ENCODE measurements around the gene TCF7.

TCF7 gene

DNA sequence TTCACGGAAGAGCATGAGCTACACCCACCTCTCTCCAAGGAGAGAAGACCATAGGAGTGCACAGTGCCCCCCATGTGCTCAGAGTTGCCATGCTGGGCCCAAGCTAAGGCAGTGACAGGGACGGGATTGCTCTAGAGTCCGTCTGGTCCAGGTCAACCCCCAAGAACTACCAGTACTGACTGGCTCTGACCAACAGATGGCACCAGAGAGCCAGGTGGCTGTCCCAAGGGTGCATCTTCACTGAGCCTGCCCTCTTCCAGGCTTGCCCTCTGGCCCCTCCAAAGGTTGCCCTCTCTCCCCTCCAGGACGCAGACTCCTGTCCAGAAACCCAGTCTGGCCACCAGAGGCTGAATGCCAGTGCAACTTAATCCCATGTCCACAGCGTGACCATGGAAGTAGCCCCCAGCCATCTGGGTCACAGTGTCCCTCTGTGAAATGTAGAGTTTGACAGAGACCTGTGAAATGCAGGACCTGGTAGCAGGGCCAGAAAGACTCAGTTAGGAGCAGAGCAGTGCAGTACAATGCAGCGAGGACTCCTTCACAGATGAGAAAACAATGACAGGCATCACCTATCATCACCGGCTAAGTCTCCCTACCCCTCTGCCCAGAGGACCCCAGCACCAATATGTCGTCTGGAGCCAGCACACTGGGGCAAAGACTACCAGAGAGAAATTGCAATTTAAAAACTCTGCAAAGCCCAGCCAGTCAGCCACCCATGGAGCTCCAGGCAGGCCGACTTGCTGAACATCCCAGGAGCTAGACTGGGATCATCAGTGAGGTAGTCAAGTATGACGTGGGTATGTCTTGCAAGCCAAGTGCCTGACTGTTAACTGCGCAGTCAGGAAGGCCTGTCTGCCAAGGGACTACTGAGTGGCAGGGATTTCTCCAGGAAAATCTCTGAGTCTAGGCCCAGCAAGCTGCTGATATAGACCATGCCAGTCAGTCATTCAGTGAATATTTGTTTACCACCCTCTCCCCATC lies 70.0 kb downstream of the TCF7 start:
- no peak for DNase-seq

DNA sequence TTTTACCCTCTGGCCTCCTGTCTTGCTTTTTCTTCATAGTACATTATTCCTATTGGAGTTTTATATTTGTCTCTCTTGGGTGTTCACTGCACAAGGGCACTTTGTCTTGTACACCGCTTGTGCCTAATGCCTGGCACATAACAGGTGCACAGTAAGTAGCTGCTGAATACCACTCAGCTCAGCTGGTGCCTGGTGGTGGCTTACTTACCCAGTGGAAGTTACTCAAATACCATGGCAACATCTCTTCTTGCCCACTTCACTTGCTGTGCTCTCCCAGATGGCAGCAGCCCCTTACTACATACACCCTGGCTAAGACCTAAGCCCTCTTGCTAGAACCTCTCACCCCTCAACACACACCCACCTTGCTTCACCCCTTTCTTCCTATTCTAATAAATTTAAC lies 73.6 kb downstream of the TCF7 start:
- DNase-seq = no peak

DNA sequence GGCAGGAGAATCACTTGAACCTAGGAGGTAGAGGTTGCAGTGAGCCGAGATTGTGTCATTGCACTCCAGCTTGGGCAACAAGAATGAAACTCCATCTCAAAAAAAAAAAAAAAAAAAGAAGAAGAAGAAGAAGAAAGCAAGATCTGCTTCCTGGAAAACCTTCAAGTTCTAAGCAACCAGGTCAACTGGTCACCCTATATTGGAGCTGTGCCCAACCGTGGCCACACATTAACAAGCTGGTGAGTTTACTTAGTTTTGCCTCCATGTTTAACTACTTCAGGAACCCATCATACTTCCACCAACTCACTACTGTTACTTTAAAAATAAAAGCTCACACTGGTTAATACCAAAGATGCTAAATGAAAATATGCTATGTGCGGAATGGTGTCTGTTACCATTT lies 74.5 kb downstream of the TCF7 start:
- DNase-seq = no peak

DNA sequence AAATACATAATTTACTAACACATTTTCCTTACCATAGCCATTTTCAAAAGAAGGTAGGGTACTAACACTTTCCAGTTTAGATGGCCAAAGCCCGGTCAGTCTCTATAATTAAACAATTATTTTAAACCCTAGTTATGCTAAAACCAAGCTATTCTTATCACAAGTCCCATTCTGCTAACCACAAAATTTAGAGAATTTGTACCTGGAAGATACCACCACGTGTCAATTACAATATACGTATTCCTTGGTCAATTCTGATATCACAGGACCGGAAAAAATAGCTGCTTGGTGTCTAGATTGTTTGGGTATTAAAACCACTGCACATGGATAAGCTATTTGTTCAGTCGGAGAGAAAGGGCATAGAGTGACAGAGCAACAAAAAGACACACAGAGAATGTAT lies 81.2 kb downstream of the TCF7 start:
- DNase-seq = no peak

All from NCI-H526 treated with DMSO at 0.1 percent for 48 hours (cell line).